Measurements from ENCODE around the gene GALNT12. TPM values are rescaled to one million over a fixed set of nuclear protein-coding genes. Genes with fewer than 3 reads are reported as not detected.
A peak's percentile ranks its signal among the peaks of the same experiment; 100 is the strongest.

Gene GALNT12
- total RNA-seq, 1 donor from 2014 or later = 46.5 TPM

DNA sequence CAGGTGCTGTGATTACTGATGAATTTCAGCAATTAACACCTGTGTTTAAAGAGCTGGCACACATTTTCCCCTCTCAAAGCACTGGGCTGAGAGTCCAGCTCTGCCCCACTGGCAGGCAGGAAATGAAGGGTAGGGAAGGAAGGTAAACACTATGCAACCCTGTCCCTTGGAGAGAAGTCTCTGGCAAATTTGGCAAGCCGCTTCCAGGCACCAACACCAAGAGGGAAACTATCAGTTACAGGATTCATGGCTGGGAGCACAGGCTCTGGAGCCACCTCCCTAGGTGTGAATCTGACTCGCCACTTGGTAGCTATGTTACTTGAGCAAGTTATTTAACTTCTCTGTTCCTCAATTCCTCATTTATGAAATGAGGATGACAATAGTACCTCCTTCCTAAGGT lies 14.4 kb upstream of the GALNT12 start:
- H3K4me2 ChIP-seq = no peak overlapping the region

DNA sequence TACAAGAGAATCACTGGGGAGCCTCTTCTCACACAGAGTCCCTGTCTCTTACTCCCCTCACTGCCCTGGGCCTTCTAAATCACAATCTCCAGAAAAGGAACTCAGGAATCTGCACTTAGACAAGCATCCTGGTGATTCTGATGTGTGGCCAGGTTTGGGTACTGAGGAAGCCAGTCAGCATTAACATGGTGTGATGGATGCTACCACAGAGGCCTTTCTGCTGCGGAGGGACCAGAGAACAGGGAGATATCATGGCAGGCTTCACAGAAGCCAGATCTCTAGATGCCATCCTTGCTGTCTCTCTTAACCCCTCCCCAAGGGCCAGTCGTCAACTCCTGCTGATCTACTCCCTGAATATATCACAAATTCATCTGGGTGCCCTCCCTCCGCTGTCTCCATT lies 12.7 kb upstream of the GALNT12 start:
- H3K4me3 Mint-ChIP-seq = peak overlapping the region; percentile 79
- H3K4me1 ChIP-seq = peaks cover 26% of the 10 kb centered on the region
- peaks cover 11% of the 10 kb centered on the region for H3K36me3 Mint-ChIP-seq
- peaks cover 13% of the 10 kb centered on the region for H3K9me3 Mint-ChIP-seq
- TF ChIP-seq EZH2phosphoT487 (IDR thresholded peaks at IDR 0.05) = no peak
- TF ChIP-seq, protein P1, sequence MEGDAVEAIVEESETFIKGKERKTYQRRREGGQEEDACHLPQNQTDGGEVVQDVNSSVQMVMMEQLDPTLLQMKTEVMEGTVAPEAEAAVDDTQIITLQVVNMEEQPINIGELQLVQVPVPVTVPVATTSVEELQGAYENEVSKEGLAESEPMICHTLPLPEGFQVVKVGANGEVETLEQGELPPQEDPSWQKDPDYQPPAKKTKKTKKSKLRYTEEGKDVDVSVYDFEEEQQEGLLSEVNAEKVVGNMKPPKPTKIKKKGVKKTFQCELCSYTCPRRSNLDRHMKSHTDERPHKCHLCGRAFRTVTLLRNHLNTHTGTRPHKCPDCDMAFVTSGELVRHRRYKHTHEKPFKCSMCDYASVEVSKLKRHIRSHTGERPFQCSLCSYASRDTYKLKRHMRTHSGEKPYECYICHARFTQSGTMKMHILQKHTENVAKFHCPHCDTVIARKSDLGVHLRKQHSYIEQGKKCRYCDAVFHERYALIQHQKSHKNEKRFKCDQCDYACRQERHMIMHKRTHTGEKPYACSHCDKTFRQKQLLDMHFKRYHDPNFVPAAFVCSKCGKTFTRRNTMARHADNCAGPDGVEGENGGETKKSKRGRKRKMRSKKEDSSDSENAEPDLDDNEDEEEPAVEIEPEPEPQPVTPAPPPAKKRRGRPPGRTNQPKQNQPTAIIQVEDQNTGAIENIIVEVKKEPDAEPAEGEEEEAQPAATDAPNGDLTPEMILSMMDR (IDR thresholded peaks at IDR 0.05) = no peak
- TF ChIP-seq EZH2 (IDR thresholded peaks at IDR 0.05) = no peak
- H4K20me1 ChIP-seq (ENCODE audit: low read depth) = peaks cover 42% of the 10 kb centered on the region
- H3K9ac ChIP-seq = no peak overlapping the region
- no peak overlapping the region for H3K27ac ChIP-seq
- H3K4me3 ChIP-seq = peak overlapping the region; percentile 67
- no peaks in the 10 kb centered on the region for H3K36me3 ChIP-seq
- H3K4me1 Mint-ChIP-seq = peaks cover 40% of the 10 kb centered on the region
- peak overlapping the region; percentile 97 for H3K4me2 ChIP-seq
- H3K79me2 ChIP-seq (ENCODE audit: low read depth) = peaks cover 44% of the 10 kb centered on the region
- H3K27me3 ChIP-seq = peaks cover 24% of the 10 kb centered on the region
- no peak for DNase-seq (ENCODE audit: low spot score)
- H2AFZ ChIP-seq (replicated peaks) = no peak overlapping the region
- H3K27me3 Mint-ChIP-seq (ENCODE audit: insufficient read depth, low read depth) = peaks cover 4% of the 10 kb centered on the region
- peaks cover 9% of the 10 kb centered on the region for H3F3A ChIP-seq (ENCODE audit: low read depth)
- no peak overlapping the region for H3K27ac Mint-ChIP-seq
- H3K9me3 ChIP-seq (ENCODE audit: low read depth) = no peaks in the 10 kb centered on the region

More for the DNA sequence above, 14.4 kb upstream of the GALNT12 start:
- Histone ChIP-seq H2AFZ (replicated peaks) (no peak overlapping the region), H3K27me3 (peaks cover 21% of the 10 kb centered on the region), H4K20me1 (ENCODE audit: low read depth) (peaks cover 49% of the 10 kb centered on the region), H3K4me3 (no peak overlapping the region), H3K4me1 (peaks cover 26% of the 10 kb centered on the region), H3K27ac (no peak overlapping the region), H3K36me3 (no peaks in the 10 kb centered on the region), H3K9me3 (ENCODE audit: low read depth) (no peaks in the 10 kb centered on the region), H3K9ac (no peak overlapping the region), H3K79me2 (ENCODE audit: low read depth) (peaks cover 44% of the 10 kb centered on the region), H3F3A (ENCODE audit: low read depth) (peaks cover 9% of the 10 kb centered on the region)
- peaks cover 3% of the 10 kb centered on the region for H3K9me3 Mint-ChIP-seq
- H3K27ac Mint-ChIP-seq = no peak overlapping the region
- no peak overlapping the region for H3K4me3 Mint-ChIP-seq
- no peak for DNase-seq (ENCODE audit: low spot score)
- peaks cover 11% of the 10 kb centered on the region for H3K36me3 Mint-ChIP-seq
- TF ChIP-seq, protein P1 (IDR thresholded peaks at IDR 0.05) = no peak
- no peak for TF ChIP-seq EZH2 (IDR thresholded peaks at IDR 0.05)
- no peak for TF ChIP-seq EZH2phosphoT487 (IDR thresholded peaks at IDR 0.05)
- peaks cover 40% of the 10 kb centered on the region for H3K4me1 Mint-ChIP-seq
- peaks cover 4% of the 10 kb centered on the region for H3K27me3 Mint-ChIP-seq (ENCODE audit: insufficient read depth, low read depth)

DNA sequence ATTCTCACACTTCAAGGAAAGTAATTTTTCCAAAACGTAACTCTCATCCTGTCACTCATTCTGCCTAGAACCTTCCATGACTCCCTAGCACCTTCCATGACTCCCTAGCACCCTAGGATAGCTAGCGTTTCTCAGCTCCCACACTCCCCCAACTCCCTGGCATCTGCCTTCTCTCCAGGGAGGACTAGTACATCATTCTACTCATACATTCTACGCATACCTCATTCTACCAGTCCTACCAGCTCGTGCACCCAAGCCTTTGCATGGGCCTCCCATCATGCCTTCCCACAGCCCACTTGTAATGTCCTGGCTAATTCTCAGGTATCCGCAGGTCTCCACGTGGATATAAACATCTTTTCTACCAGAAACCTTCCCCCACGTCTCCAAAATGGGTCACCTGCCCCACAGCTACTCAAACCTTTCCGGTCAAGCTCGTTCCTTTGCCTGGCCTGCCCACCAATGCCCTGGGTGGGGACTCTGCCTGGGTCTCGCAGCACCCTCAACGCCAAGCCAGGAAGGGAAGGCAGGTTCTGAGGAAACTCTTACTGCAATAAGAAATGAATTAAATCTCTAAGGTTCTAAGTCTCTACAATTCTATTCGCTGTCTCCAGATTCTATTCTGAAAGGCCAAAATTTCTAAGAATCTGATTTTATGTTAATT lies 12.0 kb upstream of the GALNT12 start:
- H3F3A ChIP-seq (ENCODE audit: low read depth) = peaks cover 9% of the 10 kb centered on the region
- H4K20me1 ChIP-seq (ENCODE audit: low read depth) = peaks cover 42% of the 10 kb centered on the region
- H3K4me3 Mint-ChIP-seq = peak overlapping the region; percentile 79
- H3K9me3 Mint-ChIP-seq = peaks cover 13% of the 10 kb centered on the region
- peaks cover 4% of the 10 kb centered on the region for H3K27me3 Mint-ChIP-seq (ENCODE audit: insufficient read depth, low read depth)
- peak overlapping the region; percentile 97 for H3K4me2 ChIP-seq
- no peak overlapping the region for H3K27ac ChIP-seq
- no peak overlapping the region for H2AFZ ChIP-seq (replicated peaks)
- no peaks in the 10 kb centered on the region for H3K9me3 ChIP-seq (ENCODE audit: low read depth)
- no peak overlapping the region for H3K27ac Mint-ChIP-seq
- DNase-seq (ENCODE audit: low spot score) = no peak
- TF ChIP-seq, protein P1 (IDR thresholded peaks at IDR 0.05) = no peak
- no peak for TF ChIP-seq EZH2phosphoT487 (IDR thresholded peaks at IDR 0.05)
- TF ChIP-seq EZH2 (IDR thresholded peaks at IDR 0.05) = no peak
- H3K4me1 ChIP-seq = peaks cover 26% of the 10 kb centered on the region
- H3K36me3 Mint-ChIP-seq = peaks cover 11% of the 10 kb centered on the region
- peaks cover 44% of the 10 kb centered on the region for H3K79me2 ChIP-seq (ENCODE audit: low read depth)
- peaks cover 24% of the 10 kb centered on the region for H3K27me3 ChIP-seq
- peaks cover 40% of the 10 kb centered on the region for H3K4me1 Mint-ChIP-seq
- no peaks in the 10 kb centered on the region for H3K36me3 ChIP-seq
- H3K9ac ChIP-seq = no peak overlapping the region
- peak overlapping the region; percentile 67 for H3K4me3 ChIP-seq

Measured in neural progenitor cell (in vitro differentiated cells).